Stimulated activated CD4-positive, alpha-beta T cell treated with anti-CD3 and anti-CD28 coated beads, Interleukin-1b, Interleukin-23, amount 100 ng/mL, for 24 hours (primary cell): ENCODE measurements around the gene BRINP1.
"Not testable (repeated sequence)": the region's sequence is repeated elsewhere in the genome, so short reads cannot be mapped to it uniquely, and the experiment has no call there.

ENCODE experiments used
- DNase-seq, 4 experiments: peaks; one replicate each; pipeline ENCODE4 v3.0.0-alpha.2; 2020; ENCODE audit warnings: low read depth in 4 of 4, low spot score in 1 of 4

Gene BRINP1

GRCh38 chr9:119213471-119213870 is 155.8 kb downstream of the BRINP1 start:
- DNase-seq, result no peak

GRCh38 chr9:119197893-119198607 is 171.2 kb downstream of the BRINP1 start:
- no peak for DNase-seq

- DNase-seq, result no peak
Observed at GRCh38 chr9:119195521-119195920, 173.7 kb downstream of the BRINP1 start.

GRCh38 chr9:119185298-119185697 is 183.9 kb downstream of the BRINP1 start:
- DNase-seq, result no peak

GRCh38 chr9:119184265-119184936 is 184.8 kb downstream of the BRINP1 start:
- no peak for DNase-seq

GRCh38 chr9:119181561-119181960 is 187.7 kb downstream of the BRINP1 start:
- no peak for DNase-seq

- no peak for DNase-seq
Observed at GRCh38 chr9:119180897-119181296, 188.3 kb downstream of the BRINP1 start.

- no peak for DNase-seq
Observed at GRCh38 chr9:119179701-119180100, 189.5 kb downstream of the BRINP1 start.

- no peak for DNase-seq
Observed at GRCh38 chr9:119177196-119177595, 192.0 kb downstream of the BRINP1 start.

GRCh38 chr9:119175581-119175980 is 193.7 kb downstream of the BRINP1 start:
- no peak for DNase-seq

GRCh38 chr9:119169222-119169621 is 200.0 kb downstream of the BRINP1 start:
- not testable (repeated sequence) for DNase-seq

GRCh38 chr9:119167876-119168275 is 201.4 kb downstream of the BRINP1 start:
- DNase-seq, result no peak

- no peak for DNase-seq
Observed at GRCh38 chr9:119167267-119167666, 202.0 kb downstream of the BRINP1 start.

GRCh38 chr9:119166096-119166495 is 203.1 kb downstream of the BRINP1 start:
- no peak for DNase-seq

GRCh38 chr9:119165131-119165530 is 204.1 kb downstream of the BRINP1 start:
- DNase-seq, result no peak

- no peak for DNase-seq
Observed at GRCh38 chr9:119164716-119165115, 204.5 kb downstream of the BRINP1 start.

- DNase-seq, result no peak
Observed at GRCh38 chr9:119160551-119160950, 208.7 kb downstream of the BRINP1 start.

GRCh38 chr9:119159386-119159785 is 209.8 kb downstream of the BRINP1 start:
- DNase-seq, result no peak

GRCh38 chr9:119157196-119157595 is 212.0 kb downstream of the BRINP1 start:
- no peak for DNase-seq

GRCh38 chr9:119156354-119156753 is 212.9 kb downstream of the BRINP1 start:
- no peak for DNase-seq

- DNase-seq, result no peak
Observed at GRCh38 chr9:119154527-119154926, 214.7 kb downstream of the BRINP1 start.

GRCh38 chr9:119153402-119153801 is 215.8 kb downstream of the BRINP1 start:
- DNase-seq, result no peak

- DNase-seq, result no peak
Observed at GRCh38 chr9:119148855-119149254, 220.4 kb downstream of the BRINP1 start.
